GM21515 (cell line): ENCODE results near the gene CNTN1.

ENCODE experiments used
- ATAC-seq: cut with Tn5 transposase; IDR thresholded peaks from one replicate; pipeline ENCODE4 v1.9.1; 2021; ENCODE audit not compliant: unreplicated experiment

Gene CNTN1

DNA sequence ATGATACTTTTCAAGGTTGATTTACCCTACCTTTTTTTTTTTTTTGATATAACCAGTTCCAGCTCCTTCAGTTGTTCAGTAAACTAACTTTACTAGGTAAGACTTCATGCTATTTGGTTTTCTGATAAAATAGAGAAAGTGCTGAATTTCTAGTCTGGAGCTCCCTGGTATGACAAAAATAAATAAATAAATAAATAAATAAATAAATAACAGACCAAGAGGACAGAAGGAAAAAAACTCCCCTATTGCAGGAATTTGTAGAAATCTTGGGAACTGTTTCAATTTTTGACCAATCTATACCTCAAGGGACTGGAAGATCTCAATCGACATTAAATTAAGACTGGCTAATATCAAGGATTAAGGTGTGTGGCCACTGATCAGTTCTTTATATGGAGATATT lies 265.2 kb downstream of the CNTN1 start:
- ATAC-seq: no peak

DNA sequence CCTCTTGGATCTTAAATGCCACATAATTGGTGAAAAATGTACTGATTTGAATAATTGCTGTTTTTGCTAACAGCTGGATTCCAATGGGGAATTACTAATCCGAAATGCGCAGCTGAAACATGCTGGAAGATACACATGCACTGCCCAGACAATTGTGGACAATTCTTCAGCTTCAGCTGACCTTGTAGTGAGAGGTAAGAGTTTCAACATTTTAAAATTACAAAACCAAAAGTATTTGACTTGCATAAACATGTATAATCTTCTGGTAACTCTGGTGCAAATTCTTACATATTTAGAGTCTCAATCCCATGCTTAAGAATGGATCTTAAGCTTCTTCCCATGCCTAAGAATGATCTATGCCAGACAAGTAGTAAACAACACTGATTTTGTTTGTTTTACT lies 266.8 kb downstream of the CNTN1 start:
- no peak for ATAC-seq

DNA sequence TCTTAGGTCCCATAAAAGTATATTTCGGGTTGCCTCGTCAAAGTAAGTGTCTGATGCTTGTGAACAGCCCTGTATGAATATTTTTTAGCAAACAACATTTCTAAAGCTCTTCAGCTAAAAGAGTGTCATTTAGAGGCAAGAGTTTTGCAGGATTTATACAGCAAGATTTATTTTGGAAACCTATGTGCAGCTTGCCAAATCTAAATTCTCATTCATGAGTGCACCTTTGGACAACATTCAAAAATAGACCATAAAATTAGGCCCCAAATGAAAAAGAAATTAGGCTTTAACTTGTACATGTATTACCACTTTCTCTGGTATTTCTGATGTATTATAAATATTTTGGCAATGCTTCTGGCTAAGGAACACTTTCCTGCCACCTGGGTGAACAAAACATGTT lies 271.5 kb downstream of the CNTN1 start:
- no peak for ATAC-seq

DNA sequence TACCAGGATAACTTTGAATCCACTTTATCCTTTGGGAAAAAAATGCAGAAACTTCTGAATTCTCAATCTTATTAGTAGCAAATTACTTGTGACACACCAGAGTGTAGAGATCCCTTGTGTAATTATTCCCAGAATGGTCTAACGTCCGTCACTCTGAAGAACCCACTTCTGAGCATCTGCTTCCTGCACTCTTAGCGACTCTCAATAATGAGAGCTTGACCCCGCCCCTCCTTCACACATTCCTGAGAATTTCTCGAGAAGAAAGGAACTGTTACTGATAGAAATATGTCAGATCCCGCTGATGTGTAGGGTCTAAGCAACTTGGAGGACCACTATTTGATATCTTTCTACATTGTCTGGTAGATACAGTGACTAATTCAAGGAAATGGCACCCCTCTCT lies 277.6 kb downstream of the CNTN1 start:
- ATAC-seq: no peak

DNA sequence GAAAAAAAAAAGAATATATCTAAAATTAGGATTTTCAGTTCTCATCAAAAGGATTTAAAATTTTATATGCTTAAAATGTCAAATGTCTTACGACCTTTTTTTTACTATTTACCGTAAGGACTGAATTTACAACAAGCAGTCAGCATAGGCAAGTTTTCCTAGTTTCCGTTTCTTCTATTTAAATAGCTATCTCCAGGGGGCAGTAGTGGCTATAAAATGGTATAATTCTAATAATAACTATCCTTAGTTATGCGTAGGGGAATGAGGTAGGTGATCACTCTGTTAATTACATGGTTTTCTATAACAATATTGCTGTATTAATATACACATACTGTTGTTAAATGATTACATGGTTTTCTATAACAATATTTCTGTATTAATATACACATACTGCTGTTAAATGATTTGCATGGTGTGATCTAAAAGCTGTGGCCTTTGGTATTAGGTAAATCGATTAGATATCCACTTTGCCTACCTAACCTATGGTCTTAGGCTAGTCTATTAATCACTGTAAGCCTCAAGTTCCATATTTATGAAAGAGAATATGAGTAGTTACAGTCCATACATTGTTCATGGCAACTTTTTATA lies 278.2 kb downstream of the CNTN1 start:
- no peak for ATAC-seq

DNA sequence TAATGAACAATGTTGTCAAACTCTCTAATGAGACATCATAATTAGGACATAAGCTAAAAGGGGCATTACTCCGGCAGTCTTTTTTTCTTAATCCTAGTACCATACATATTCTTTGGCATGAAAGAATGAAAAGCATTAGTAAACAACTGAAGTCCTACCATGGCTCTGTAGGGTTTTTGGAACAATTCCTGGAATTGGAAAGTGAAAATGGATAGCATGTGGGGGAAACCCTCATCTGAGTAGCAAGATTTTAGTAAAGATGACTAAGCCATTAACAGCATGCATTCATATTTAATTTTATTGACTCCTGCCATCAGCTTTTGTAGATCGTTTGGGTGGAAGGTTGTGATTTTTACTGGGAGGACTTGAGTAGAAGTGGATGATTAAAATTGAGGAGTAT lies 279.7 kb downstream of the CNTN1 start:
- no peak for ATAC-seq

DNA sequence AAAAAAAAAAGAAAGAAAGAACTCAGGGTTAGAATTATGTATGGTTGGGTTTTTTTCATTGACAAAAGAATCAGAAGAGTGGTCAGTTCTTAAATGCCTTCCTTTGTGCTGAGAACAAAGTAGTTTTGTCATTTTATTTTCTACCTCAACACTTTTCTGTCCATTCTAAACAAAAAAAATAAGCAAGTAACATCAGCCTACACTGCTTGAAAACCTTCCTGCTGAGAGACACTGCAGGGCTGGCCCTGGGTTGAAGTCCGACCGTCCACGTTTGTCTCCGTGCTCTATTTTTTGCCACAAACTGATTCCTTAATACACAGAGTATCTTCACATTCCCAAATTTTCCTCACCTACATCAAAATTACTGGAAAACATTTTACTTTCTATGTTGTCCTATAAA lies 284.3 kb downstream of the CNTN1 start:
- ATAC-seq: no peak

DNA sequence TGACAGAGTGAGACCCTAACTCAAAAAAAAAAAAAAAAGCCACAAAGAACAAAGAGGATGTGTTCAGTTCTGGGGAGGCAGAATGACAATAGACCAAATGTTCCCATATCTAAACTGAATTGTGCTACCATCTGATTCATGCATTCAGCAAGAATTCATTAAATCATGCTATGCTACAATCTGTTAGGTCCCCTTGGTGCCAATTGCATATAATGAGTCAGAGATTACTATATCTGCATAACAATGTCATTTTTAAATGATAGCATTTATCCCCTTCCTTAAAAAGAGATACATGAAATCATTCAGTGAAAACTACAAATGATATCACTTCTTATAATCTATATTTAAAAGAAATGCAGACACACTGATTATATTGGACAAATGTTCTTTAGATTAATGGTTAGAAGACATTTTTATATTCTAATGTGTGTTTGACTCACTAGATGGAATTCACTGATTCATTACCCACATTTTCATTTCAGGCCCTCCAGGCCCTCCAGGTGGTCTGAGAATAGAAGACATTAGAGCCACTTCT lies 288.3 kb downstream of the CNTN1 start:
- no peak for ATAC-seq

DNA sequence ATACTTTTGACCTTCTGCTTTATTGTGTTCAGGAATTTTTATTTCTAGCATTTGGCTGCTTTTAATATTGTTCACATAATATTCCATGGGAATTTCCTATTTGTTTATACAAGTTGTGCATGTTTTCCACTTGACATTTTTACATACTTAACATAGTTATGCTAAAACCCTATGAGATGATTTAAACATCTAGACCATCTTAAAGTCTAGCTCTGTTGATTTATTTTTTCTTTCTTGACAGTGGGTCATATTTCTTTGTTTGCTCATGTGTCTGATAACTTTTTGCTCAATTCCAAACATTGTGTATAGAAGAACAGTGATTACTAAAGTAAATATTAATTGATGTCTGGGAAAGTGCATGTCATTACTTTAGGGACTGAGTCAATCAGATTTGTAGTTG lies 293.8 kb downstream of the CNTN1 start:
- no peak for ATAC-seq

DNA sequence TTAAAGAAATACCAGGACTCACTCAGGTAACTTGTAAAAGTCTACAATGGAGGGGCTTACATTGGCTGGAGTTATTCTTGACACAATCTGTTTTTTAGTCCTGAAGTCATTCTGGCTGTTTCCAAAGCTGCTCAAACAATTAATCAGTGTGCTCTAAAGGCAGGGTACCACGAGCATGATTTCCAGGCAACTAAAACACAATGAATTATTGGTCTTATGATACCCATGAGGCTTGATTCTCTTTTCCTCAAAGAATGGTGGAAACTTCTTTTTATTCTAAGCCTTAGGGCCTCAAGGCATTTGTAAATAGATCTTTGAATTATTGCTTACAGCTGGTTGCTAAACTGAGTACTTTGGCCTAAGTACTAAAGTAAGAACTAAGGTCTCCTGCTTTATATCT lies 296.1 kb downstream of the CNTN1 start:
- ATAC-seq: no peak

DNA sequence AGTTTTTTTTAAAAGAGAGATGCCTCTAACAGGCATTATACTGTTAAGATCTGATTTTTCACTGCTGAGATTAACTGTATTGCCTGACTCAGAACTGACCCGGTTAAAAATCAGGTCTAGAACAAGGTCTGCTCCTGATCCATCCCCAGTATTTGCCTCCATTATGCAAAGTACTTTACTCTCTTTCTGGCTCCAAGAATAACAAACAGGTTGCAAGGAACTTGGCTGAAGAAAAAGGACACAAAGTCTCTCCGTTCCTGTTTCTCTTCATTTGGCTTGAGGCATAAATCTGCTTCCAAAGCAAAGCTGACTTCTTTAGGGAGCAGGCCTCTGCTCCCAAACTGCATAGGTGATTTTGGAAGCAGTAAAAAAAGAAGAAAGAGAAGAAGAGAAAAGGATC lies 296.6 kb downstream of the CNTN1 start:
- ATAC-seq: no peak

DNA sequence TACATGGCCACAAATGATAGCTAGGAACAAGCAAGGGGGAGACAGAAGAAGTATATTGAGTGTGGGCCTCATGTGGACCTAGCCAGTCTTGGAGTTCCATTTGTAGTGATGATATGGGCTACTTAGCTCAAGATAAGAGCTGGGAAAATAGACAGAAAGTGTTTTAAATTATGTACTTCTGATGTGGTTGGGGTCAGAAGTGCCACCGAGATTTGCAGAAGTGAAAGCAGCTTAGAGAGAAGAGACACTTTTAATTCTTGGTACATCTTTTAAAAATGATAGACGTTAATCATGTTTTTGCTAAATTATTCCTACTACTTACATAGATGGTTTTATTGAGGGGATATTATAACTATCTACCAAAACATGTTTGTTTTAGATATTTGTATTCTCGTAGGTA lies 297.5 kb downstream of the CNTN1 start:
- ATAC-seq: no peak

DNA sequence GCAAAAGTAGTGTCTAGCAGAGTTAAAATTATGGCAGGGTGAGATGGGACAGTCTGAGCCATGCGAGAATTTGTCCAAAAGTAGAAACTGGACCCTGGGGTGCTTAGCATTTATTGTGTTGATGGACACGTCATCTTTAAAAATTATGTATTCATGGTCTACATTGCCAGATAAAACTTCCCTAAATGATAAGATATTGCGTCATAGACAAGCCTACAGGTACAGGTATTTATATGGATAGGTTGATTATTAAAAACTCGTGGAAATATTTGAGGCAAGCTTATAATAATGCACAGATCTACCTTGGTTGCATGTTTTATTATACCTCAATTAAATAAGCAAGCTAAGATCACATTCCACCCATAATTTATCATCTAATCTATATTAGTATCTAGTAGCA lies 299.9 kb downstream of the CNTN1 start:
- ATAC-seq: no peak

DNA sequence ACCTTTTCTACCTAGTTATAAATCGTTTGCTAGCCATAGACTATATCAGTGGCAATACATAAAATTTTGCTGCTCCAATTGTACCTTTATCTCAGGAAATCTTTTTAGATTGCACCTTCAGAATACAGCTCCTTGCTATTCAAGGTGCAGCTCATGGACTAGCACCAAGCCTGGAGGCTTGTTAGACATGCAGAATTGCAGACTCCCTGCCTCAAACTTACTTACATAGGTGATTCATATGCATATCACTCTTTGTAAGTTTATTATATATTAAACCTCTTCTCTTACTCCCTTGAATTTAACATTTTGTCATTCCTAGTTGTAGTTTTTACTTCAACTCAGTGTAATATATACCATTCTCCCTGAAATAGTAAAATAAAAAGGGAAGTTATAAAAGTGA lies 300.4 kb downstream of the CNTN1 start:
- ATAC-seq: no peak

DNA sequence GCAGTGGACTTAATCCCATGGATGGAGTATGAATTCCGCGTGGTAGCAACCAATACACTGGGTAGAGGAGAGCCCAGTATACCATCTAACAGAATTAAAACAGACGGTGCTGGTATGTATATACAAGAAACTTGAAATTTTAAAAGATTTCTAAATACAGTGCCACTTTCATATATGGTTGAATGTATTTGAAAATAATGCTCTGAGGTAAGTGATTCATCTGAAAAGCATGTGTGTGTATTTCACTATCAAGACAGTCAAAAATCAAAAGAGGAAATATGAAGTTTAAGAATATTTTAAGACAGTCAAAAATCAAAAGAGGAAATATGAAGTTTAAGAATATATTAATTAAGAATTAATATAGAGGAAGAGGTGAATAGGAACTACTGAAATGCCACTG lies 300.9 kb downstream of the CNTN1 start:
- no peak for ATAC-seq

DNA sequence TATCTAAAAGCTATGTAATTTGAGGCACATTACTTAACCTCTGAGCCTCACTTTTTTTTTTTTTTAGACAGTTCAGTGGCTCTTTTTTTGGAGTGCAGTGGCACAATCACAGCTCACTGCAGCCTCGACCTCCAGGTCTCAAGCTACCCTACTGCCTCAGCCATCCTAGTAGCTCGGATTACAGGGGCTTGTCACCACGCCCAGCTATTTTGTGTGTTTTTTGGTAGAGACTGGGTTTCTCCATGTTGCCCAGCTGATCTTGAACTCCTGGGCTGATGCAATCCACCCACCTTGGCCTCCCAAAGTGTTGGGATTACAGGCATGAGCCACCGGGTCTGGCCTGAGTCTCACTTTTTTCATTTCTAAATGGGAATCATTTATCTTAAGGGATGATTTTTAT lies 303.9 kb downstream of the CNTN1 start:
- ATAC-seq: no peak

DNA sequence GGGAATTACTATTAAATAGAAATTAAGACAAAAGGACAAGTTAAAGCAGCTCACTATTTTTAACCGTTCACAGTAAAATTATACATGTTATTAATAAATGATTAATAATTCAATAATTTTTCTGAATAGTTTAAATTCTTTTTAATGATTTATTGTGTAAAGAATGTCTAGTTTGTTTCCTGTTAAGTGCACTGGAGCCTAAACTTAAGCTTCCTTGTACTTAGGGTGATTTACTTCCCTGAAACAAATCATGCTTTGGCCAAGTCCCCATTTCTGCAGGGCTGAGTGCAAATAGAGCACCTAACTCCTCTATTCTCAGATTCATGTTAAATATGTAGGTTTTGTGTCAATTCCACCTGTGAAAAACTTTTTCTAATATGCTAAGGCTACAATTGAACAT lies 307.0 kb downstream of the CNTN1 start:
- no peak for ATAC-seq

DNA sequence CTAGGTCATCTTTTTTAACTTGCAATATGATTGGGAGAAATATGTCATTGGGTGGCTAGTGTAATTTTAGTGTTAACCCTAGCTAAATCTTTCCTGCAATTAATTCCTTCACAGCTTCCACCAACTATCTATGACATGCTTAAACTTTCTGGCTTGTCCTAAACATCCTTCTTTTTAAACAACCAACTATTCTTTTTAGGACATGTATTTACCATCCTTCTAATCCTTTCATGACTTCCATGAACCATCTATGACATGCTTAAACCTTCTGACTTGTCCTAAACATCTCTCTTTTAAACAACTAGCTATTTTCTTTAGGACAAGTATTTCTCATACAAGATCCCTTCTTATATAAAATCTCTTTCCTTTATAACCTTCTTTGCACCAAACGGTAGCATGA lies 316.2 kb downstream of the CNTN1 start:
- no peak for ATAC-seq

DNA sequence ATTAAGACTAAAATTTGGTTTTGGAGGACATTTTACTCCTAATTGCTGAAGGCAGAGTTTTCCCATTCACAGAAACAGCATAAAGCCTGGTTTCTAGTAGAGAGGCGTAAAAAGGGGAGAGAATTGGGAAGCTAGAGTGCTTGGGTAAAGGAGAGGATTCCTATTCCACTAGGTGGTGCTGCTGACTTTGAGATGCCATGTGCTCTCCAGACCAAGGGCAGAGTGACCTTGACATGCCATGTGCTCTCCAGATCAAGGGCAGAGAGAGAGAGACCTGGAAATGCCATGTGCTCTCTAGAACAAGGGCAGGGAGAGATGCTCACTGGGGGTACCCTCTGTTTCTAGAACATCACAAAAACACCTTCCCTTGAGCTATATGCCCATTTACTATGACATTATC lies 319.7 kb downstream of the CNTN1 start:
- ATAC-seq: no peak

DNA sequence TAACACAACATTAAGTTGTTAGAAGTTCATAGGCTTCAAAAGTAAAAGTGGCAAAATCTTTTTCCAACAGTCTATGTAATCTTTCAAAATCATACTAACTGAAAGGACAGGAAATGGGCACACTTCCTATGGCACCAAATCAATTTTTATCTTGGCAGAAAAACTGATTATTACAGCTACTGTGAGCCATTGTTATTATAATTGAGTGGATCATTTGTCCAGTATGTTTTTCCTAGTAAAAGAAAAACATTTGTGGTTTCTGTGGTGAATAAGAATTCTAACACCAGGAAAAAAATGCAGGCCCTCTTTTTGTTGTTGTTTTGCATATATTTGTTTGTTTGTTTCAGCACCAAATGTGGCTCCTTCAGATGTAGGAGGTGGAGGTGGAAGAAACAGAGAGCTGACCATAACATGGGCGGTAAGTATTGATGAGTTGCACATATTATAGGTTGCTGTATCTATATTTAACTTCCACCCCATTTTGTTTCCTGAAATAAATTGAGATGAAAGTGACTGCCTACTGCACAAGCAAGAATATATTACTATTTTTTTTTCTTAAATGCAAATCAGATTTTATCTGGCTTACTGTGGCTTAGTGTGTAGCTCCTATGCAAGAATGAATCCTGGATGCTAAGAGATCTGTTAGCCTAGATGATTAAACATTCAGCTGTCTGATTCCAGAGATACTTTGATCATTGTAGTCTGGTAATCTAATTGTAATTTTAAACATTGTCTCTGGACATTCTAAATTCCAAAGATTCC lies 321.8 kb downstream of the CNTN1 start:
- no peak for ATAC-seq

DNA sequence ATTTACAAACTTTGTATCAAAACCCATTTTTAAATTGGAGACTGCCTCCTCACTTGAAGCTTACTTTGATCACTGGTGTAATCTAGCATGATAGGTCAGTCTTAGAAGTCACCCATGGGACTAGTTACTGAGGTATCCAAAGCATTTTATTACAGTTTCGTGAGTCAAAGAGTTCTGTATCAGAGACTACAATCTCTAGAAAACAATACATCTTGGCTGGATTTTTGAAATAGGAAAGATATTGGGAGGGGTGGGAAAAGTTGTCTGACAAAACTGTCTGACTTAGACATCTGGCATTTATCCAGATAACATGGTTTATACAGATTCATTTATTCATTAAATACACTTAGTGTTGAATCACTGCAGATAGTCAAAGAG lies 322.4 kb downstream of the CNTN1 start:
- ATAC-seq: no peak

DNA sequence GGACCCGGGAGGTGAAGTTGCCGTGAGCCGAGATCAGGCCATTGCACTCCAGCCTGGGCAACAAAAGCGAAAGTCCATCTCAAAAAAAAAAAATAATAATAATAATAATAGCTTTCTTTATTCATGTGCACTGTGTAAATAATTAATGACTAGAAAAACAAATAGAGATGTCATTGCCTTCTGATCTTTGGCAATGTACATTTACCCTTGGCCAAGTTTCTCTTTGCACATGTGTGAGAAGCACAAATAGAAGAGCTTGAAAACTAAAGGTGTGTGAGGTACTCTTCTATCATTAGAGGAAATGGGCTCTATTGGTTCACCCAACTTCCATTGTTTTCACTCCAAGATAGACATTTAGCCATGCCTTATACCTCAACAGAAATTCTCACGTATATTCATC lies 325.8 kb downstream of the CNTN1 start:
- ATAC-seq: no peak

DNA sequence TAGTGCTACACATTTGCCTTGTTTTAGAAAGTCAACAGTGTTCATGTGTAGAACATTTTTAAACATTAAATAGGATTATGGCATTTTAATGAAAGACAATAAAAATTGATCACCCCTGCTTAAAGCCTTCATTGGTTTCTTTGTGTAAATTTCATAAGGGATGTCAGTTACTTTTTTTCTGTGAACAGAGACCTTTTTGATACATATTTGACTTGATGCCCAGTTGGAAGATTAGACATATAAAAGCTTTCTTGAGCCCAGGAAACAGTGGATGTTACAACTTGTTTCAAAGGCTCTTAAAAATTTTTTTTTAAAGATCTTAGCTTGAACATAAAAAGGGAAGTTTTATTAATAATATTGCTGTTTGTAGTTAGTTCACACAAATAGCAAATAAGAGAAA lies 327.2 kb downstream of the CNTN1 start:
- ATAC-seq: no peak
